Testis (tissue), 3 donors: Measurements from ENCODE around the gene GCH1. TPM values are rescaled to one million over a fixed set of nuclear protein-coding genes. Genes with fewer than 3 reads are reported as not detected.

ENCODE experiments used
- DNase-seq: peaks from one replicate; pipeline ENCODE4 v3.0.0-alpha.2; 2019
- H3K27ac ChIP-seq, 2 donors: fragments of 200-600 bp; sonication (generic); one replicate each; pipeline ENCODE4 v1.5.1; 2019
- H3K27me3 ChIP-seq: fragments of 200-600 bp; sonication (generic); one replicate; pipeline ENCODE4 v1.5.1; 2019
- H3K36me3 ChIP-seq: fragments of 200-600 bp; sonication (generic); one replicate; pipeline ENCODE4 v1.5.1; 2017; ENCODE audit warnings: low read depth; ENCODE audit errors: missing control alignments
- H3K4me1 ChIP-seq: fragments of 200-600 bp; sonication (generic); one replicate; pipeline ENCODE4 v1.5.1; 2019
- H3K4me3 ChIP-seq, 2 donors: fragments of 200-600 bp; sonication (generic); one replicate each; pipeline ENCODE4 v1.5.1; 2017 to 2019
- H3K9me3 ChIP-seq: fragments of 200-600 bp; sonication (generic); one replicate; pipeline ENCODE4 v1.5.1; 2017
- POLR2A ChIP-seq: fragments of 450-650 bp; IDR thresholded peaks from one replicate; pipeline ENCODE4 v1.6.1; 2017; ENCODE audit warnings: antibody characterized with exemption, mild to moderate bottlenecking, moderate library complexity
- WGBS, 2 donors: methylation state at CpG; one replicate each; pipeline ENCODE4 v1.1.5; 2018; 5-methylcytosine and 5-hydroxymethylcytosine counted together
- intact Hi-C: fragments of 100-400 bp; cut with DNase I; formaldehyde crosslinking; loops from one replicate; pipeline ENCODE4 v1.15.1; 2023; ENCODE audit warnings: low total_unique reads
- polyA plus RNA-seq: library from polyadenylated mRNA; stranded (reverse); fragments of 350-450 nt; fragmentation: Illumina TruSeq; extraction: RNeasy Lipid Tissue Mini Kit (QIAGEN cat#74804); gene quantifications from one replicate; pipeline ENCODE4 v1.2.3, GENCODE V29; 2014; ENCODE audit warnings: low read depth, low replicate concordance; ENCODE audit not compliant: insufficient read depth
- total RNA-seq, 2 donors: library from RNA; depleted of rRNA; stranded (reverse); fragments of >200 nt; gene quantifications; one replicate each; pipeline ENCODE4 v1.2.3, GENCODE V29; 2016
- TF ChIP-seq, protein P1 (sequence below), 3 experiments: fragments of 450-650 bp in 2 of 3; fragments of 200-600 bp in 1 of 3; sonication (generic) in 1 of 3; IDR thresholded peaks; one replicate each; pipeline ENCODE4 v1.5.1; 2016 to 2019; ENCODE audit warnings: antibody characterized with exemption in 3 of 3, mild to moderate bottlenecking in 2 of 3, moderate library complexity in 1 of 3

Gene GCH1
- total and polyA plus RNA-seq, 3 donors from 2014 or later, result 8.8 to 15.8 (median 11.3) TPM

- no peaks in the 10 kb centered on the region for H3K27me3 ChIP-seq
- no peak overlapping the region for H3K27ac ChIP-seq
- H3K36me3 ChIP-seq, result no peaks in the 10 kb centered on the region
- no peak overlapping the region for H3K4me3 ChIP-seq
- H3K4me1 ChIP-seq, result no peaks in the 10 kb centered on the region
- WGBS, 2 donors, result 88 to 94% methylated on average over 1 of the region's 1 CpG
- no peaks in the 10 kb centered on the region for H3K9me3 ChIP-seq
- no peak for DNase-seq
- intact Hi-C loops, result no loop called here
- TF ChIP-seq, protein P1, sequence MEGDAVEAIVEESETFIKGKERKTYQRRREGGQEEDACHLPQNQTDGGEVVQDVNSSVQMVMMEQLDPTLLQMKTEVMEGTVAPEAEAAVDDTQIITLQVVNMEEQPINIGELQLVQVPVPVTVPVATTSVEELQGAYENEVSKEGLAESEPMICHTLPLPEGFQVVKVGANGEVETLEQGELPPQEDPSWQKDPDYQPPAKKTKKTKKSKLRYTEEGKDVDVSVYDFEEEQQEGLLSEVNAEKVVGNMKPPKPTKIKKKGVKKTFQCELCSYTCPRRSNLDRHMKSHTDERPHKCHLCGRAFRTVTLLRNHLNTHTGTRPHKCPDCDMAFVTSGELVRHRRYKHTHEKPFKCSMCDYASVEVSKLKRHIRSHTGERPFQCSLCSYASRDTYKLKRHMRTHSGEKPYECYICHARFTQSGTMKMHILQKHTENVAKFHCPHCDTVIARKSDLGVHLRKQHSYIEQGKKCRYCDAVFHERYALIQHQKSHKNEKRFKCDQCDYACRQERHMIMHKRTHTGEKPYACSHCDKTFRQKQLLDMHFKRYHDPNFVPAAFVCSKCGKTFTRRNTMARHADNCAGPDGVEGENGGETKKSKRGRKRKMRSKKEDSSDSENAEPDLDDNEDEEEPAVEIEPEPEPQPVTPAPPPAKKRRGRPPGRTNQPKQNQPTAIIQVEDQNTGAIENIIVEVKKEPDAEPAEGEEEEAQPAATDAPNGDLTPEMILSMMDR (IDR thresholded peaks at IDR 0.05), result no peak
- no peak for TF ChIP-seq POLR2A
These were observed 86.2 kb downstream of the GCH1 start for GRCh38 chr14:54816450-54816849.

GRCh38 chr14:54815515-54815914, 87.1 kb downstream of the GCH1 start:
- 90 to 92% methylated on average over 6 of the region's 6 CpGs for WGBS, 2 donors
- no peak for TF ChIP-seq POLR2A
- TF ChIP-seq, protein P1 (IDR thresholded peaks at IDR 0.05), result no peak
- intact Hi-C loops, result no loop called here
- Histone ChIP-seq H3K4me3 (no peak overlapping the region), H3K36me3 (no peaks in the 10 kb centered on the region), H3K4me1 (no peaks in the 10 kb centered on the region), H3K27ac (no peak overlapping the region), H3K9me3 (no peaks in the 10 kb centered on the region), H3K27me3 (no peaks in the 10 kb centered on the region)
- no peak for DNase-seq

- Histone ChIP-seq H3K4me3 (no peak overlapping the region), H3K4me1 (no peaks in the 10 kb centered on the region), H3K36me3 (no peaks in the 10 kb centered on the region), H3K27me3 (no peaks in the 10 kb centered on the region), H3K9me3 (no peaks in the 10 kb centered on the region), H3K27ac (no peak overlapping the region)
- 68 to 74% methylated on average over 12 of the region's 12 CpGs for WGBS, 2 donors
- DNase-seq, result no peak
- TF ChIP-seq, protein P1 (IDR thresholded peaks at IDR 0.05), result no peak
- TF ChIP-seq POLR2A, result no peak
- intact Hi-C loops, result no loop called here
These were observed 87.6 kb downstream of the GCH1 start for GRCh38 chr14:54815016-54815415.

DNA sequence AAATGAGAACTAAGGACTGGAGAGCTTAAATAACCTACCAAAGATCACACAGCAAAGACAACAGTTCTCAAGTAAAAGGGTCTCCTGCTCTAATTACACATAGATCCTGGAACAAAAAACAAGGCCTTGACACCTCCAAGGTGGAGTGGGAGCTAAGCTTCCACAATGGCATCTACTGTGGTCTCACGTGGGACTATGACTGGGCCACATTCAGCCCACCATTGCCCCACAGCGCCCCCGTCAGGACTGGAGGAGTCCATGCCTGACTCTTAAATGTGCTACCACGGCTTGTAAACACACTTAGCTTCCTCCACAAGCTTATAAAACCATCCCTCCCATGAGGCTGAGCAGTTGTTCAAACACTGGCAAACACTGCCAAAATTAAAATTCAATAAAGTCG, 88.5 kb downstream of the GCH1 start:
- H3K4me1 ChIP-seq, result no peaks in the 10 kb centered on the region
- no peaks in the 10 kb centered on the region for H3K27me3 ChIP-seq
- no peak for TF ChIP-seq POLR2A
- TF ChIP-seq, protein P1 (IDR thresholded peaks at IDR 0.05), result no peak
- DNase-seq, result peak; percentile 36
- H3K36me3 ChIP-seq, result no peaks in the 10 kb centered on the region
- WGBS, 2 donors, result 62 to 75% methylated on average over 5 of the region's 5 CpGs
- no peaks in the 10 kb centered on the region for H3K9me3 ChIP-seq
- no peak overlapping the region for H3K27ac ChIP-seq
- intact Hi-C loops, result no loop called here
- no peak overlapping the region for H3K4me3 ChIP-seq

GRCh38 chr14:54813081-54813480, 89.5 kb downstream of the GCH1 start:
- H3K9me3 ChIP-seq, result no peaks in the 10 kb centered on the region
- H3K36me3 ChIP-seq, result no peaks in the 10 kb centered on the region
- H3K27ac ChIP-seq, result no peak overlapping the region
- H3K27me3 ChIP-seq, result no peaks in the 10 kb centered on the region
- no peak overlapping the region for H3K4me3 ChIP-seq
- DNase-seq, result no peak
- WGBS, 2 donors, result 89 to 97% methylated on average over 2 of the region's 2 CpGs
- no peaks in the 10 kb centered on the region for H3K4me1 ChIP-seq
- TF ChIP-seq, protein P1 (IDR thresholded peaks at IDR 0.05), result no peak
- no peak for TF ChIP-seq POLR2A
- intact Hi-C loops, result no loop called here
